NOMO-1 (cell line): ENCODE data around the gene ZBBX.

Experiments used
- DNase-seq, 2 experiments: peaks; one replicate each; lab custom pipeline; 2025; ENCODE audit not compliant: unreplicated experiment in 2 of 2; lab: John Stamatoyannopoulos, UW

ZBBX gene

GRCh38 chr3:167318996-167319615 lies 61.0 kb downstream of the ZBBX start:
- DNase-seq: peak; percentile 73 to 79

GRCh38 chr3:167318306-167318705 lies 61.8 kb downstream of the ZBBX start:
- peak; percentile 9 to 48 for DNase-seq

- DNase-seq: no peak
Observed at GRCh38 chr3:167306319-167306718, 73.8 kb downstream of the ZBBX start.

- DNase-seq: no peak
Observed at GRCh38 chr3:167305340-167305890, 74.7 kb downstream of the ZBBX start.

GRCh38 chr3:167304077-167304476 lies 76.0 kb downstream of the ZBBX start:
- DNase-seq: no peak

- no peak for DNase-seq
Observed at GRCh38 chr3:167302678-167303077, 77.4 kb downstream of the ZBBX start.

GRCh38 chr3:167300207-167300606 lies 79.9 kb downstream of the ZBBX start:
- no peak for DNase-seq

- DNase-seq: no peak
Observed at GRCh38 chr3:167289435-167289834, 90.7 kb downstream of the ZBBX start.

- DNase-seq: no peak
Observed at GRCh38 chr3:167288737-167289136, 91.4 kb downstream of the ZBBX start.

GRCh38 chr3:167287308-167287707 lies 92.8 kb downstream of the ZBBX start:
- DNase-seq: no peak

- no peak for DNase-seq
Observed at GRCh38 chr3:167274141-167274874, 105.8 kb downstream of the ZBBX start.

- DNase-seq: no peak
Observed at GRCh38 chr3:167253037-167253436, 127.1 kb downstream of the ZBBX start.

GRCh38 chr3:167251678-167252077 lies 128.4 kb downstream of the ZBBX start:
- peak; percentile 38 to 79 for DNase-seq

- DNase-seq: no peak
Observed at GRCh38 chr3:167246252-167246651, 133.8 kb downstream of the ZBBX start.

- no peak for DNase-seq
Observed at GRCh38 chr3:167241048-167241845, 138.8 kb downstream of the ZBBX start.

- DNase-seq: peak in 1 of 2 experiments; percentile 64
Observed at GRCh38 chr3:167228135-167228534, 152.0 kb downstream of the ZBBX start.

GRCh38 chr3:167225821-167226220 lies 154.3 kb downstream of the ZBBX start:
- no peak for DNase-seq

- DNase-seq: no peak
Observed at GRCh38 chr3:167209011-167209410, 171.1 kb downstream of the ZBBX start.

- no peak for DNase-seq
Observed at GRCh38 chr3:167203062-167203461, 177.0 kb downstream of the ZBBX start.

GRCh38 chr3:167198949-167199600 lies 181.0 kb downstream of the ZBBX start:
- peak; percentile 40 to 71 for DNase-seq
